Superior temporal gyrus (tissue), 1 donor: ENCODE results near the gene HERC6.
"Not testable (repeated sequence)": the region's sequence is repeated elsewhere in the genome, so short reads cannot be mapped to it uniquely, and the experiment has no call there.

ENCODE experiments used
- DNase-seq: peaks from one replicate; pipeline ENCODE4 v3.0.0-alpha.2; 2016; ENCODE audit errors: extremely low spot score

Gene HERC6

DNA sequence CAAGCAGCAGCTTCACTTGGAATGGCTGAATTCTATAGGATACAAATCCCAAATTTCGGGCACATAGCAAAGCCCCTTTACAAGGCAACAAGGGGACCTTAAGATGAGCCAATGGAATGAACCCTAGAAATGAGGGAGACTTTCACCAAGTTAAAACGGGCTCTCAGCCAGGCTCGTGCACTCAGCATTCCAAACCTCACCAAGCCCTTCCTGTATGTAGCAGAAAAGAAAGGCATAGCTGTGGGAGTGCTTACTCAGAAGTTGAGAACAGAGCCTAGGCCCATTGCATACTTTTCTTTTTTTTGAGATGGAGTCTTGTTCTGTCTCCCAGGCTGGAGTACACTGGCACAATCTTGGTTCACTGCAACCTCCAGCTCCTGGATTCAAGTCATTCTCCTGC, 67.5 kb downstream of the HERC6 start:
- no peak for DNase-seq

- no peak for DNase-seq
Observed at GRCh38 chr4:88447371-88448095, 68.9 kb downstream of the HERC6 start.

DNA sequence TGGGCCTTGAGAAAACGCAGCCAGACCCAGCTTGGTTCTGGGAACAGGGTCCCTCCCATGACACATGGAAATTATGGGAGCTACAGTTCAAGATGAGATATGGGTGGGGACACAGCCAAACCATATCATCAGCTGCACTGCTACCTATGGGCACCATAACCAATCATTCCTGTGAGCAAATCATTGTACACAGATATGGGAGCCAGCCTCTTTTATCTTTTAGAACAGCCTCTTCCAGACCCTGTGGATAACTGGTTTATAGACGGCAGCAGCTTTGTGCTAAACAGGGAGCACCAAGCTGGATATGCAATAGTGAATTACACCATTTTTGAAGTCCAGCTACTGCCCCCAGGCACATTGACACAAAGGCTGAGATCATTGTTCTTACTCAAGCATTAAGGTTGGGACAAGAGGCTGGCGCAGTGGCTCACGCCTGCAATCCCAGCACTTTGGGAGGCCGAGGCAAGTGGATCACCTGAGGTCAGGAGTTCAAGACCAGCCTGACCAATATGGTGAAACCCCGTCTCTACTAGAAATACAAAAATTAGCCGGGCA, 69.6 kb downstream of the HERC6 start:
- not testable (repeated sequence) for DNase-seq

GRCh38 chr4:88448889-88449288, 70.2 kb downstream of the HERC6 start:
- DNase-seq = no peak

DNA sequence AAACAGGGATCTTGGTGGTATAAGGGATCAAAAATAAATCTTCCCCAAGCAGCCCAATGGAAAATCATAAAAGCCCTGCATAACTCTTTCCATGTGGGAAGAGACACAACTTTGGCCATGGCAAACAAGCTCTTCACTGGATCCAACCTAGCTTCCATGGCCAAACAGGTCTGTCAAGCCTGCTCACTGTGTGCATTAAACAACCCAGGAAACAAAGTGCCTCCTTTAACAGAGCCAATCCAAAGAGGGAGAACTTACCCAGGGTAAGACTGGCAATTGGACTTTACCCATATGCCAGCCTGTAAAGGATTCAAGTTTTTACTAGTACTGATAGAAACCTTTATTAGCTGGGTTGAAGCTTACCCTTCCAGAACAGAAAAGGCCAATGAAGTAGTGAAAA, 70.6 kb downstream of the HERC6 start:
- DNase-seq = no peak

- no peak for DNase-seq
Observed at GRCh38 chr4:88451205-88451604, 72.6 kb downstream of the HERC6 start.

GRCh38 chr4:88452912-88453311, 74.3 kb downstream of the HERC6 start:
- DNase-seq = no peak

DNA sequence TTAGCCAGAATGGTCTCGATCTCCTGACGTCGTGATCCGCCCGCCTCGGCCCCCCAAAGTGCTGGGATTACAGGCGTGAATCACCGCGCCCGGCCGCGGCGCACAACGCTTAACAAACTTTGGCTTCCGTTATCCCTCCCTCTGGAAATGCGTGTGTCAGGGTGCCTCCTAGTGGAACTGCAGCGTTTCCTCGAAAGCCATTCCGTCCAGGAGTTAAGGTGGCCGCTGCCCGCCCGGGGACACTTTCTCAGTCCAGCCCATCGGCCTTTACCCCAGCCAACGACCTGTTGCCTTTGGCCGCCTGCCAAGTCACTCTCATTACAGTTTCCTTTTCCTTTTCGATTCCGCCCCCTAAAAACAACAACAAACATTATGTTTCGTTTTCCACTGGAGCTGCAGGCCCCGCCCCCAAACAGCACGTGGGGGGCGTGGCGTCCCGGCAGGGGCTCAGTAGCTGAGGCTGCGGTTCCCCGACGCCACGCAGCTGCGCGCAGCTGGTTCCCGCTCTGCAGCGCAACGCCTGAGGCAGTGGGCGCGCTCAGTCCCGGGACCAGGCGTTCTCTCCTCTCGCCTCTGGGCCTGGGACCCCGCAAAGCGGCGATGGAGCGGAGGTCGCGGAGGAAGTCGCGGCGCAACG, 78.1 kb downstream of the HERC6 start, which contains the start of gene HERC5:
TSS of gene HERC5 (plus strand) at position 450 of the 637 bp plus-strand sequence. CDS start at position 601, 151 bp downstream.
- peak; percentile 87 for DNase-seq

- no peak for DNase-seq
Observed at GRCh38 chr4:88457307-88458103, 78.9 kb downstream of the HERC6 start.

DNA sequence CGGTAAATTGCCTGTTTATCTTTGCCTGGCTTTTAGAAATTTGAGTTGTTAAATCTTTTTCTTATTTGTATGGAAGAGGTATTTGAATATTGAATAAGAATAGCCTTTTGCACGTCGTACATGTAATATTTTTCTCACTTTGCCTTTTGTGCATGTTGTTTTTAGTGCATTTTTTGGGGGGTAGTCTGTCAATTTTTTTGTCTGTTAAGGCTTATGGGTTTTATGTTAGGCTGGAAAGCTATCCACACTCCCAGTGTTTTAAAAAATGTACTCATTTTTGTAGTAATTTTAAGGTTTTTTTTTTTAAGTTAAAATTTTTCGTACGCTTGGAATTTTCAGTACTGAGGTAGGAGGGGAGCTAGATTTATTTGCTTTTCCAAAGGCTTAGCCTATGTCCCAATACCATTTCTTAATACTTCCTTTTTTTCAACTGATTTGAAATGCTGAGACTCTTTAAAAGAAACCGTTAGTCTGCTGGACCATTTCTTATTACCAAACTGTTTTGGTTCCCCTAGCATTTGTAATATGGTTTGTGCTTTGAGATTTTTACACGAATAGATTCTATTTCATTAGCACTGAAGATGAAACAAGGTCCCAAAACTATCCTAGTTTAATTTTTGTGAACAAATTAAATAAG, 79.6 kb downstream of the HERC6 start:
- DNase-seq = no peak

DNA sequence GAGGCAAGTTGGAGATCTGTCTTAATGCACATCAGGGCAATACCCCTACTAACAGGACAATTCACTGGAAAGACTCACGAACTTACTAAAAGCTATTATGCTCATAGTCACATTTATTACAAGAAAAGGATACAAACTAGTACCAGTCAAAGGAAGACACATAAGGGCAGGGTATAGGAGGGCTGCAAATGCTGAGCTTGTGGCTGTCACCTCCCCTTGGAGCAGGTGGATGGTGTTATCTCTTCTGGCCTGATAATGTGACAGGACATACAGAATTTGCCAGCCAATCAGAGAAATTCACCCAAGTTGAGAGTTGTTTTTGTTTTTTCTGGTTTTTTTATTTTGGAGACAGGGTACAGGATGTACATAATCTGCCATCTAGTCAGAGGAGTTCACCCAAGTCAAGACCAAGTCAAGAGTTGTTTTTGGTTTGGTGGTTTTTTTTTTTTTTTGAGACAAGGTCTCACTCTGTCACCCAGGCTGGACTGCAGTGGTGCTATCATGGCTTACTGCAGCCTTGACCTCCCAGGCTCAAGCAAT, 87.1 kb downstream of the HERC6 start:
- DNase-seq = no peak

DNA sequence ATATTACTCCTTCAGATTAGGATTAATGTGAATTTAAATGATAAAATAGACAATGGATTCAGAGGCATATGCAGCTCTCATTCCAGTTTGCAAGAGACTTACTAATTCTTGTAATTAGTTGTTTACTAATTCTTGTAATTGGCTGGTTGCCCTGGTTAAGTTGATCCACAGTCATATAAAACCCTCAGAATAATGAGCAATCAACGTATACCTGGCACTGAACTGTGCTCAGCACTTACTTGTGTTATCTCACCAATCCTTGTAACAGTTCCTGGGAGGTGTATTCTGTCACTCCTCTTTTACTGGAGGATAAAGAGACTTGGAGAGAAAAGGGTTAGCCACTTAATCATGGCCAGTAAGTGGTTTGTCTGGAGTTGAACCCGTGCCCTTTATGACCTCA, 88.7 kb downstream of the HERC6 start:
- DNase-seq = no peak

DNA sequence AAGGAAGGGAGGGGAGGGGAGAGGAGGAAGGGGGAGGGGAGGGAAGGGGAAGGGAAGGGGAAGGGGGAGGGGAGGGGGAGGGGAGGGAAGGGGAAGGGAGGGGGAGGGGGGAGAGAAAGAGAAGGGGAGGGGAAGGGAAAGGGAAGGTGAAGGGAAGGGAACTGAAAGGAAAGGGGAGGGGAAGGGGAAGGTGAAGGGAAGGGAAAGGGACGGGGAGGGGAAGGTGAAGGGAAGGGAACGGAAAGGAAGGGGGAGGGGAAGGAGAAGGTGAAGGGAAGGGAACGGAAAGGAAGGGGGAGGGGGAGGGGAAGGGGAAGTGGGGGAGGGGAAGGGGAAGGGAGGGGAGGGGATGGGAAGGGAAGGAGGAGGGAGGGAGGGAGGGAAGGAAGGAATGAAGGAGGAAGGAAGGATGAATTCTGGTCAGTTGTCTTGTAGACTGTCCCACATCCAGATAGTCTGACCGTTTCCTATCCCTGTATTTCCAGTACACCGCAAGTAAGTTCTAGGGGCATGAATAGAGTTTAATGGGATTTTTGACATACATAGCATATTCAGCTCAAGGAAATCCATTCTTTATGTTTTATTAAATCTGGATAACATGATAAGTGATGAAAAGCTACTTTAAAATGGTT, 98.7 kb downstream of the HERC6 start:
- DNase-seq = no peak

DNA sequence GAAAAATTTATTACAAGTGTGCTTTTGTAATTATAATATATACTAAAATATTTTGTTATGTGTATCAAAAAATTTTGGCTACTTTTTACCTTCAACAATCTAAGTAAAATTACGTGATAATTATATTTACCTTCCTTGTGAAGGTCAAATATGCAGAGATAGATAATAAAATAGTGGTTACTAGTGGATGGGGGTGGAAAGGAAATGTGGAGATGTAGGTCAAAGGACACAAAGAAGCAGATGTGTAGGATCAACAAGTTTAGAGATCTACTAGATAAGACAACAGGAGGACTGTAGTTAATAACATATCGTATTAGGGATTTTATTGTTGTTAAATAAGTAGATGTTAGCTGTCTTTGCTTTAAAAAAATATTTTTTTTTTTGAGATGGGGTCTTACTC, 99.6 kb downstream of the HERC6 start:
- DNase-seq = no peak

- DNase-seq = no peak
Observed at GRCh38 chr4:88481537-88481936, 102.9 kb downstream of the HERC6 start.

DNA sequence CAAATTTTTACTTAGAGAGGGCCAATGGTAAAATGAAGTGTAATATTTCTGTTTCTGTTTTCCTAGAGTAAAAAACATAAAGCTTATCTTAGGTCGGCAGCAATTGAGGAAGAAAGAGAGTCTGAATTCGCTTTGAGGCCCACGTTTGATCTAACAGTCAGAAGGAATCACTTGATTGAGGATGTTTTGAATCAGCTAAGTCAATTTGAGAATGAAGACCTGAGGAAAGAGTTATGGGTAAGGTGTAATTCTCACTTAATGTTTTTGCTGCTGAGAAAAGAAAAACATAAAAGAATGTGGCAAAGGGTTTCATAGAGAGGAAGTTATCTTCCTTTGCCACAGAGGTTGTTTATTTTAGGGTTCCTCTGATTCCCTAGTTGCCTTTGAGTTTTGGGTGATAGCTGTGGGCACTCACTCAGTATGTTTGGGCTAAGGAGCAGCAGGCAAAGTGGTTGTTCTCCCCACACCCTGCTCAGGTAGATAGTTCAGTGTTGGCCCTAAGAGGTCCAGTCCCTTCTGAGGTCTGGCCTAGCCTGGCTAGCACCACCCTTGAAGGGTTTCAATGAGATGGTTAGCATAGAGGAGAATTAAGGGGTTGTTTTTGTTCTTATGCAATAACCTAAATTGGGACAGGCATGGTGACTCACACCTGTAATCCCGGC, 110.6 kb downstream of the HERC6 start:
- DNase-seq = no peak
